ENCODE data around the gene NDUFAB1. TPM values are rescaled to one million over a fixed set of nuclear protein-coding genes. Genes with fewer than 3 reads are reported as not detected.

The NDUFAB1 gene
- total RNA-seq, 2 donors from 2014 or later, result 27.0 to 30.8 TPM

GRCh38 chr16:23577493-23577892 is 18.6 kb downstream of the NDUFAB1 start:
- DNase-seq (no peak), ATAC-seq (no peak)
- Mint-ChIP-seq H3K36me3 (ENCODE audit: low read depth) (no peaks in the 10 kb centered on the region), H3K27ac (no peak overlapping the region), H3K4me3 (no peak overlapping the region), H3K4me1 (peaks cover 2% of the 10 kb centered on the region), H3K27me3 (no peaks in the 10 kb centered on the region)
- H3K9me3 ChIP-seq (ENCODE audit: control insufficient read depth, low read length, poor library complexity, severe bottlenecking), result no peaks in the 10 kb centered on the region

GRCh38 chr16:23575834-23576233 is 20.3 kb downstream of the NDUFAB1 start:
- Mint-ChIP-seq H3K4me3 (no peak overlapping the region), H3K36me3 (ENCODE audit: low read depth) (peaks cover 4% of the 10 kb centered on the region), H3K27me3 (no peaks in the 10 kb centered on the region), H3K4me1 (peaks cover 3% of the 10 kb centered on the region), H3K27ac (no peak overlapping the region)
- no peak for ATAC-seq
- DNase-seq, result no peak
- no peaks in the 10 kb centered on the region for H3K9me3 ChIP-seq (ENCODE audit: control insufficient read depth, low read length, poor library complexity, severe bottlenecking)

GRCh38 chr16:23573817-23574216 is 22.3 kb downstream of the NDUFAB1 start:
- peaks cover 6% of the 10 kb centered on the region for H3K4me1 Mint-ChIP-seq
- no peak for DNase-seq
- H3K4me3 Mint-ChIP-seq, result no peak overlapping the region
- peaks cover 7% of the 10 kb centered on the region for H3K36me3 Mint-ChIP-seq (ENCODE audit: low read depth)
- H3K27ac Mint-ChIP-seq, result no peak overlapping the region
- no peaks in the 10 kb centered on the region for H3K9me3 ChIP-seq (ENCODE audit: control insufficient read depth, low read length, poor library complexity, severe bottlenecking)
- H3K27me3 Mint-ChIP-seq, result no peaks in the 10 kb centered on the region
- no peak for ATAC-seq

DNA sequence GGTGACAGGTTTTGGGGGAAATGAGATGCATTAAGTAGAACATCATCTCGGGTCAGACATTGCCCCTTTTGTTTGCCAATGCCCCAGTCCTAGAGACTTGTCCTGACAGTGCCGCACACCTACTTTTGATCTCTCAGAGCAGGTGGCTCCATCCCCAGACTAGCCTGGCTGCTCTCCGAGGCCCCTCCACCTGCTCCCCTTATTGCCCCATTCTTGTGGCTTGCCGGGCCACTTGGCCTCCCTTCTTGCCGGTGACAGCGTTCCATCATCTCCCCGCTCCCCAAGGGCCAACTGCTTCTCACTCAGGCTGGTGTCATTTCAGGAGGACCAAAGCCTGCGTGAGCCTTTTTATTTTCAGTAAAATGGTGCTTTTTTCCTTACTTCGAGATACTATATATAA is 23.7 kb downstream of the NDUFAB1 start:
- H3K9me3 ChIP-seq (ENCODE audit: control insufficient read depth, low read length, poor library complexity, severe bottlenecking), result no peaks in the 10 kb centered on the region
- ATAC-seq, result no peak
- peaks cover 6% of the 10 kb centered on the region for H3K4me1 Mint-ChIP-seq
- peak overlapping the region; percentile 43 for H3K27ac Mint-ChIP-seq
- DNase-seq, result no peak
- no peaks in the 10 kb centered on the region for H3K27me3 Mint-ChIP-seq
- H3K4me3 Mint-ChIP-seq, result no peak overlapping the region
- peaks cover 7% of the 10 kb centered on the region for H3K36me3 Mint-ChIP-seq (ENCODE audit: low read depth)

- H3K27ac Mint-ChIP-seq, result peak overlapping the region; percentile 43
- H3K9me3 ChIP-seq (ENCODE audit: control insufficient read depth, low read length, poor library complexity, severe bottlenecking), result no peaks in the 10 kb centered on the region
- no peak overlapping the region for H3K4me3 Mint-ChIP-seq
- DNase-seq (no peak), ATAC-seq (no peak)
- no peaks in the 10 kb centered on the region for H3K27me3 Mint-ChIP-seq
- H3K4me1 Mint-ChIP-seq, result peaks cover 6% of the 10 kb centered on the region
- H3K36me3 Mint-ChIP-seq (ENCODE audit: low read depth), result peaks cover 7% of the 10 kb centered on the region
Observed at GRCh38 chr16:23571895-23572294, 24.2 kb downstream of the NDUFAB1 start.

DNA sequence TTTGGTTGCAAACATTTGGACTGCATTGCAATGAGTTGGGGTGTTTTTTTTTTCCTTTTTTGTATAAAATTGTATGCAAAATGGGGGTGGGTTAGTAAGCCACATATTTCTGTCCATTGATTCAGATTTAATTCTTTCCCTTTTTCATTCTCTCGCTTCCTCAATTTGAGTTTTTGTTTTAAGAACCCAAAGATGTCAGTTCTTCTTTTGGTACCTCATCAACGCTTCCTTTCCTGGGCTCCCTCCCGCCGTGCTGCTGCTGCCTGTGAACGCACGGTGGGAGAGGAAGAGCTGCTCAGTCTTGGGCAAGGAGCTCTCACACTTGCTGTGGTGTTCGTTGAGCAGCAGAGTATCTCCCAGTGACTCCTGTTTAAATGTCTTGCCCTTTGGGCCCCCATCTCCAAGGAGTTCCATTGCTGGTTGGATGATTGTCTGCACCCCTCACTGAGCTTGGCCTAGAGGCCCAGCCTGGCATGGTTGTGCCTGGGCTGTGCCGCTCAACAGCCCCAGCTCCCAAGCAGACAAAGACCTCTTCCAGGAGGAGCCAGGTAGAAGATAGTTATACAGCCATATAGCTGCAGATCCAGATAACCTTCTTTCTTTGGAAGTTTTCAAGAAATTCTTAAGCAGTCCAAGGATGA is 25.0 kb downstream of the NDUFAB1 start:
- peaks cover 7% of the 10 kb centered on the region for H3K36me3 Mint-ChIP-seq (ENCODE audit: low read depth)
- H3K9me3 ChIP-seq (ENCODE audit: control insufficient read depth, low read length, poor library complexity, severe bottlenecking), result no peaks in the 10 kb centered on the region
- H3K27me3 Mint-ChIP-seq, result no peaks in the 10 kb centered on the region
- H3K4me1 Mint-ChIP-seq, result peaks cover 6% of the 10 kb centered on the region
- H3K27ac Mint-ChIP-seq, result peak overlapping the region; percentile 43
- H3K4me3 Mint-ChIP-seq, result no peak overlapping the region
- ATAC-seq (no peak), DNase-seq (no peak)

- peaks cover 15% of the 10 kb centered on the region for H3K36me3 Mint-ChIP-seq (ENCODE audit: low read depth)
- peaks cover 7% of the 10 kb centered on the region for H3K4me1 Mint-ChIP-seq
- no peaks in the 10 kb centered on the region for H3K9me3 ChIP-seq (ENCODE audit: control insufficient read depth, low read length, poor library complexity, severe bottlenecking)
- ATAC-seq, result no peak
- no peak for DNase-seq
- H3K4me3 Mint-ChIP-seq, result no peak overlapping the region
- no peak overlapping the region for H3K27ac Mint-ChIP-seq
- H3K27me3 Mint-ChIP-seq, result no peaks in the 10 kb centered on the region
Observed at GRCh38 chr16:23567602-23568001, 28.5 kb downstream of the NDUFAB1 start.

- no peaks in the 10 kb centered on the region for H3K9me3 ChIP-seq (ENCODE audit: control insufficient read depth, low read length, poor library complexity, severe bottlenecking)
- Mint-ChIP-seq H3K4me3 (no peak overlapping the region), H3K4me1 (peaks cover 6% of the 10 kb centered on the region), H3K36me3 (ENCODE audit: low read depth) (peaks cover 12% of the 10 kb centered on the region), H3K27ac (no peak overlapping the region), H3K27me3 (no peaks in the 10 kb centered on the region)
- DNase-seq (no peak), ATAC-seq (no peak)
Observed at GRCh38 chr16:23566724-23567123, 29.4 kb downstream of the NDUFAB1 start.

GRCh38 chr16:23564575-23565363 is 31.3 kb downstream of the NDUFAB1 start:
- Mint-ChIP-seq H3K27me3 (no peaks in the 10 kb centered on the region), H3K4me1 (peaks cover 10% of the 10 kb centered on the region), H3K36me3 (ENCODE audit: low read depth) (peaks cover 10% of the 10 kb centered on the region), H3K4me3 (no peak overlapping the region), H3K27ac (no peak overlapping the region)
- DNase-seq (no peak), ATAC-seq (no peak)
- H3K9me3 ChIP-seq (ENCODE audit: control insufficient read depth, low read length, poor library complexity, severe bottlenecking), result no peaks in the 10 kb centered on the region

- H3K27ac Mint-ChIP-seq, result no peak overlapping the region
Observed at GRCh38 chr16:23563186-23563585, 32.9 kb downstream of the NDUFAB1 start.

DNA sequence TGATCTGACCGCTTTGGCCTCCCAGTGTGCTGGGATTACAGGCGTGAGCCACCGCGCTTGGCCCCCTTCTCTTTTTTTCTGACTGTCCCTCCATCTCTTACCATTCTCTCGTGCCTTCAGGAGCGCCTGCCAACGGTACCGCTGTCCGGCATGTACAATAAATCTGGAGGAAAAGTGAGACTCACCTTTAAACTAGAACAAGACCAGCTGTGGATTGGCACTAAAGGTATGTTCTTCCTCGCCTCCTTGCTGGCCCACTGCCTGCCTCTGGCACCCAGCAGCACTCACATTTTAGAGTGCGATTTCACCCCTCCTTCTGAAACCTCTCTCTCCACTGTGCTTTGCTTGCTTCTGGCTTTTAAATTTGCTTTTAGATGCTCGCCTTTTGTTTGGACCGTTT is 33.6 kb downstream of the NDUFAB1 start:
- H3K27me3 Mint-ChIP-seq, result no peaks in the 10 kb centered on the region
- DNase-seq (no peak), ATAC-seq (no peak)
- H3K4me1 Mint-ChIP-seq, result peaks cover 12% of the 10 kb centered on the region
- H3K9me3 ChIP-seq (ENCODE audit: control insufficient read depth, low read length, poor library complexity, severe bottlenecking), result no peaks in the 10 kb centered on the region
- no peak overlapping the region for H3K4me3 Mint-ChIP-seq
- H3K36me3 Mint-ChIP-seq (ENCODE audit: low read depth), result peaks cover 8% of the 10 kb centered on the region
- H3K27ac Mint-ChIP-seq, result no peak overlapping the region

More at GRCh38 chr16:23563186-23563585, 32.9 kb downstream of the NDUFAB1 start:
- H3K4me1 Mint-ChIP-seq, result peaks cover 12% of the 10 kb centered on the region
- peaks cover 8% of the 10 kb centered on the region for H3K36me3 Mint-ChIP-seq (ENCODE audit: low read depth)
- DNase-seq (no peak), ATAC-seq (no peak)
- no peak overlapping the region for H3K4me3 Mint-ChIP-seq
- no peaks in the 10 kb centered on the region for H3K27me3 Mint-ChIP-seq
- no peaks in the 10 kb centered on the region for H3K9me3 ChIP-seq (ENCODE audit: control insufficient read depth, low read length, poor library complexity, severe bottlenecking)

DNA sequence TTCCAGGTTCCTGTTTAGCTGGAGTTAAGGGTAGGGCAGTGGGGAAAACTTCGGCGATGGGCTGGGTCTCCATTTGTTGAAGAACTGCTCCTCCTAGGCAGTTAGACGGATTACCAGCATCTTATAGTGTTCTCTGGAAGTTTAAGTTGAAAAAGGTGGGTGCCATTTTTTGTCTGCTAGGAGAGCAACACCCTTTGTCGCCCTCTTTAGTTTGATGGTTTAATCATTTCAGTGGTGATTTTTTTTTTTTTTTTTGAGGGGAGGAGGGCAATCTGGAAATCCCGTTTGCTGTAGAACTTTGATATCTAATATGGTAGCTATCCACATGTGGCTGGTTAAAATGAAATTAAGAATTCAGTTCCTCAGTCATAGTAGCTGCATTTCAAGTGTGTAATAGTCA is 34.5 kb downstream of the NDUFAB1 start:
- DNase-seq (no peak), ATAC-seq (no peak)
- H3K4me3 Mint-ChIP-seq, result no peak overlapping the region
- H3K9me3 ChIP-seq (ENCODE audit: control insufficient read depth, low read length, poor library complexity, severe bottlenecking), result no peaks in the 10 kb centered on the region
- H3K27me3 Mint-ChIP-seq, result no peaks in the 10 kb centered on the region
- peak overlapping the region; percentile 27 for H3K27ac Mint-ChIP-seq
- H3K36me3 Mint-ChIP-seq (ENCODE audit: low read depth), result peaks cover 8% of the 10 kb centered on the region
- H3K4me1 Mint-ChIP-seq, result peaks cover 18% of the 10 kb centered on the region

DNA sequence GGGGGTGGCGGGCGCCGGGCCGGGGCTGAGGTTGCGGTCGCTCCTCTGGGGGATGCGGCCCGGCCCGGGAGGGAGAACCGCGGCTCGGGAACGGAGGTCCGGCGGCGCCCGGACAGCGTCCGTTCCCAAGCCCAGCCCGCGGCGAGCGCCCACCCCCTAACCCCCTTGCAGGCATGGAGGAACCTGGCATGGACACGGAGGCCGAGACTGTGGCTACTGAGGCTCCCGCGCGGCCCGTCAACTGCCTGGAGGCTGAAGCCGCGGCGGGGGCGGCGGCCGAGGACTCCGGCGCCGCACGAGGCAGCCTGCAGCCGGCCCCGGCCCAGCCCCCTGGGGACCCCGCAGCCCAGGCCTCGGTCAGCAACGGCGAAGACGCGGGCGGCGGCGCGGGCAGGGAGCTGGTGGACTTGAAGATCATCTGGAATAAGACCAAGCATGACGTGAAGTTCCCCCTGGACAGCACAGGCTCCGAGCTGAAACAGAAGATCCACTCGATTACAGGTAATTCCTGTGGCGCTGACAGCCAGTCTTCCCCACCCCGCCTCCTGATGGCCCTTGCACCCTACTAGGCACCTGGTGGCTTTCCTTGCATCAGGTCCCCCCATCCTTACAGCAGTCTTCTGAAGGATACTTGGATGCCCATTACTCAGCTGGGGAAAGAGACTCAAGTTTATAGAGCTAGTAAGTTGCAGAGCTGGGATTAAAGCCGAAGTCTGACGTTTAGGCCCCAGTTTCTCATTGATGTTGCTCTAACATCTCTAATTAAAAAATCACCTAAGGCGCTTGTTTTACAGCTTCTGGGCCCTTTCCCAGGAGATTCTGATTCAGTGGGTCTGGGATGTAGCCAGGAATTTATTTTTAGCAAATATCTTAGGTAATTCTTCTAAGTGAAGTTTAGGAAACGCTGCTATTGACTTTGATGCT is 38.1 kb downstream of the NDUFAB1 start:
- Mint-ChIP-seq H3K27ac (peak overlapping the region; percentile 95), H3K4me3 (peak overlapping the region; percentile 94), H3K36me3 (ENCODE audit: low read depth) (no peaks in the 10 kb centered on the region), H3K27me3 (no peaks in the 10 kb centered on the region), H3K4me1 (peaks cover 20% of the 10 kb centered on the region)
- ATAC-seq (peak; percentile 13), DNase-seq (peak in 1 of 3 donors; percentile 14)
- H3K9me3 ChIP-seq (ENCODE audit: control insufficient read depth, low read length, poor library complexity, severe bottlenecking), result no peaks in the 10 kb centered on the region

Data from T-helper 17 cell (primary cell).